NCI-H1436 (cell line): Measurements from ENCODE around the gene OR52N2.
A peak's percentile ranks its signal among the peaks of the same experiment; 100 is the strongest.

Experiments used
- DNase-seq: peaks from one replicate; lab custom pipeline; 2025; lab: John Stamatoyannopoulos, UW

The OR52N2 gene

GRCh38 chr11:5808500-5809121 is at the start of gene OR52N2:
Gene OR52N2, plus strand, starts transcription at chr11:5808924. Its CDS starts 11,412 bp downstream, at chr11:5820336.
- DNase-seq: peak; percentile 33

- DNase-seq: no peak
Measured at GRCh38 chr11:5767056-5767455, 41.7 kb upstream of the OR52N2 start.

- no peak for DNase-seq
Measured at GRCh38 chr11:5783255-5783654, 25.5 kb upstream of the OR52N2 start, which contains the start of gene OR52N5. Gene OR52N5, minus strand, starts transcription at chr11:5783355. Its CDS starts 4,721 bp downstream, at chr11:5778634.

- DNase-seq: no peak
Measured at GRCh38 chr11:5791165-5791564, 17.6 kb upstream of the OR52N2 start, which contains the start of gene OR52N1. Gene OR52N1, minus strand, starts transcription at chr11:5791265. Its CDS starts 2,449 bp downstream, at chr11:5788816.

- no peak for DNase-seq
Measured at GRCh38 chr11:5796541-5796940, 12.2 kb upstream of the OR52N2 start.

GRCh38 chr11:5803982-5804381 is 4.7 kb upstream of the OR52N2 start:
- DNase-seq: no peak

GRCh38 chr11:5807580-5807979 is 1.1 kb upstream of the OR52N2 start:
- DNase-seq: no peak

GRCh38 chr11:5809122-5809519 is 397 bp downstream of the OR52N2 start:
- DNase-seq: no peak

GRCh38 chr11:5809905-5810795 is 1.4 kb downstream of the OR52N2 start:
- no peak for DNase-seq

- DNase-seq: no peak
Measured at GRCh38 chr11:5815534-5815933, 6.8 kb downstream of the OR52N2 start.

GRCh38 chr11:5818245-5818886 is 9.6 kb downstream of the OR52N2 start:
- DNase-seq: no peak

- no peak for DNase-seq
Measured at GRCh38 chr11:5831196-5831829, 22.6 kb downstream of the OR52N2 start.

GRCh38 chr11:5833446-5833845 is 24.7 kb downstream of the OR52N2 start:
- no peak for DNase-seq

GRCh38 chr11:5837695-5838094 is 29.0 kb downstream of the OR52N2 start:
- DNase-seq: no peak

GRCh38 chr11:5841797-5842196 is 33.1 kb downstream of the OR52N2 start, which contains the start of gene OR52E6:
Gene OR52E6, minus strand, starts transcription at chr11:5841897. Its CDS starts 0 bp downstream, at chr11:5841897.
- no peak for DNase-seq

- DNase-seq: no peak
Measured at GRCh38 chr11:5846701-5847100, 38.0 kb downstream of the OR52N2 start.

- no peak for DNase-seq
Measured at GRCh38 chr11:5847711-5848110, 39.0 kb downstream of the OR52N2 start.

- DNase-seq: no peak
Measured at GRCh38 chr11:5851002-5851401, 42.3 kb downstream of the OR52N2 start.

GRCh38 chr11:5857590-5857989 is 48.9 kb downstream of the OR52N2 start, which contains the start of gene OR52E8:
Gene OR52E8, minus strand, starts transcription at chr11:5857690. Its CDS starts 0 bp downstream, at chr11:5857690.
- DNase-seq: no peak

- DNase-seq: no peak
Measured at GRCh38 chr11:5865826-5866225, 57.1 kb downstream of the OR52N2 start.
